ENCODE results near the gene SV2C.

Gene SV2C

GRCh38 chr5:76278261-76278789, 195.1 kb downstream of the SV2C start:
- TF ChIP-seq EZH2 (optimal IDR thresholded peaks at IDR 0.05; ENCODE audit: low read depth, low read length) (no peak), CTCF (IDR thresholded peaks at IDR 0.05; ENCODE audit: low read length) (no peak), EZH2phosphoT487 (IDR thresholded peaks at IDR 0.05; ENCODE audit: low read length) (no peak)
- no peak overlapping the region for H3K27ac ChIP-seq (ENCODE audit: low read length)
- no peaks in the 10 kb centered on the region for H3F3A ChIP-seq (ENCODE audit: insufficient read depth, low read length)
- H3K4me1 ChIP-seq (ENCODE audit: low read length), result no peaks in the 10 kb centered on the region
- H3K36me3 ChIP-seq (replicated peaks; ENCODE audit: insufficient read depth, low read length), result no peaks in the 10 kb centered on the region
- no peak for DNase-seq
- H3K9ac ChIP-seq (ENCODE audit: low read length), result no peak overlapping the region
- H4K20me1 ChIP-seq (ENCODE audit: insufficient read depth, low read length), result no peaks in the 10 kb centered on the region
- H2AFZ ChIP-seq (ENCODE audit: low read length), result no peak overlapping the region
- H3K79me2 ChIP-seq (ENCODE audit: low read length), result no peaks in the 10 kb centered on the region
- no peak overlapping the region for H3K4me2 ChIP-seq (ENCODE audit: low read depth, low read length)
- no peaks in the 10 kb centered on the region for H3K9me2 ChIP-seq (replicated peaks; ENCODE audit: insufficient read depth, low read length)
- no peaks in the 10 kb centered on the region for H3K9me3 ChIP-seq (replicated peaks; ENCODE audit: insufficient read depth, low read length)
- H3K4me3 ChIP-seq (ENCODE audit: low read length), result no peak overlapping the region
- H3K27me3 ChIP-seq (replicated peaks; ENCODE audit: insufficient read depth, low read length), result no peaks in the 10 kb centered on the region

GRCh38 chr5:76280494-76280893, 197.3 kb downstream of the SV2C start:
- no peak overlapping the region for H3K4me2 ChIP-seq (ENCODE audit: low read depth, low read length)
- no peaks in the 10 kb centered on the region for H3F3A ChIP-seq (ENCODE audit: insufficient read depth, low read length)
- TF ChIP-seq EZH2 (optimal IDR thresholded peaks at IDR 0.05; ENCODE audit: low read depth, low read length) (no peak), CTCF (IDR thresholded peaks at IDR 0.05; ENCODE audit: low read length) (no peak), EZH2phosphoT487 (IDR thresholded peaks at IDR 0.05; ENCODE audit: low read length) (no peak)

GRCh38 chr5:76283670-76284069, 200.5 kb downstream of the SV2C start:
- H2AFZ ChIP-seq (ENCODE audit: low read length), result no peak overlapping the region
- H4K20me1 ChIP-seq (ENCODE audit: insufficient read depth, low read length), result no peaks in the 10 kb centered on the region
- H3K9me3 ChIP-seq (replicated peaks; ENCODE audit: insufficient read depth, low read length), result no peaks in the 10 kb centered on the region
- no peak overlapping the region for H3K9ac ChIP-seq (ENCODE audit: low read length)
- no peak overlapping the region for H3K27ac ChIP-seq (ENCODE audit: low read length)
- no peaks in the 10 kb centered on the region for H3K27me3 ChIP-seq (replicated peaks; ENCODE audit: insufficient read depth, low read length)
- no peaks in the 10 kb centered on the region for H3K79me2 ChIP-seq (ENCODE audit: low read length)
- H3K9me2 ChIP-seq (replicated peaks; ENCODE audit: insufficient read depth, low read length), result no peaks in the 10 kb centered on the region
- no peak overlapping the region for H3K4me3 ChIP-seq (ENCODE audit: low read length)
- H3F3A ChIP-seq (ENCODE audit: insufficient read depth, low read length), result no peaks in the 10 kb centered on the region
- no peak for DNase-seq
- H3K4me2 ChIP-seq (ENCODE audit: low read depth, low read length), result no peak overlapping the region
- TF ChIP-seq EZH2 (optimal IDR thresholded peaks at IDR 0.05; ENCODE audit: low read depth, low read length) (no peak), CTCF (IDR thresholded peaks at IDR 0.05; ENCODE audit: low read length) (no peak)
- no peaks in the 10 kb centered on the region for H3K36me3 ChIP-seq (replicated peaks; ENCODE audit: insufficient read depth, low read length)
- no peaks in the 10 kb centered on the region for H3K4me1 ChIP-seq (ENCODE audit: low read length)

More at GRCh38 chr5:76280494-76280893, 197.3 kb downstream of the SV2C start:
- Histone ChIP-seq H3K27me3 (replicated peaks; ENCODE audit: insufficient read depth, low read length) (no peaks in the 10 kb centered on the region), H2AFZ (ENCODE audit: low read length) (no peak overlapping the region), H3K4me3 (ENCODE audit: low read length) (no peak overlapping the region), H3K4me1 (ENCODE audit: low read length) (no peaks in the 10 kb centered on the region), H3K79me2 (ENCODE audit: low read length) (no peaks in the 10 kb centered on the region), H4K20me1 (ENCODE audit: insufficient read depth, low read length) (no peaks in the 10 kb centered on the region), H3K9me3 (replicated peaks; ENCODE audit: insufficient read depth, low read length) (no peaks in the 10 kb centered on the region), H3K36me3 (replicated peaks; ENCODE audit: insufficient read depth, low read length) (no peaks in the 10 kb centered on the region), H3K9ac (ENCODE audit: low read length) (no peak overlapping the region), H3K27ac (ENCODE audit: low read length) (no peak overlapping the region), H3K9me2 (replicated peaks; ENCODE audit: insufficient read depth, low read length) (no peaks in the 10 kb centered on the region)
- no peak for DNase-seq
